SK-N-SH treated with all-trans-retinoic acid at 6 μM for 48 hours (cell line): ENCODE results near the gene SACS.

Experiments
- ATAC-seq: fragments of 200-7000 bp; cut with Tn5 transposase; 3 replicates; pipeline ENCODE4 v1.9.1; 2020; ENCODE audit warnings: mild to moderate bottlenecking, moderate library complexity
- BACH2 ChIP-seq: fragments of 250-450 bp; sonication (Bioruptor Pico); IDR thresholded peaks from 2 replicates; pipeline ENCODE4 v1.9.0; 2021; ENCODE audit warnings: mild to moderate bottlenecking, borderline replicate concordance
- ESRRG ChIP-seq: fragments of 250-450 bp; sonication (Bioruptor Pico); IDR thresholded peaks from 2 replicates; pipeline ENCODE4 v1.6.1; 2021; ENCODE audit warnings: mild to moderate bottlenecking
- PPARA ChIP-seq: fragments of 250-450 bp; sonication (Bioruptor Pico); IDR thresholded peaks from 2 replicates; pipeline ENCODE4 v1.5.0; 2020; ENCODE audit warnings: mild to moderate bottlenecking, borderline replicate concordance
- RARB ChIP-seq: fragments of 250-450 bp; sonication (Bioruptor Pico); IDR thresholded peaks from 2 replicates; pipeline ENCODE4 v1.8.0; 2021; ENCODE audit warnings: mild to moderate bottlenecking, moderate library complexity
- SNAI2 ChIP-seq: fragments of 250-450 bp; sonication (Bioruptor Pico); IDR thresholded peaks from 2 replicates; pipeline ENCODE4 v1.5.0; 2020; ENCODE audit warnings: mild to moderate bottlenecking, moderate library complexity
- TOX ChIP-seq: fragments of 250-450 bp; sonication (Bioruptor Pico); IDR thresholded peaks from 2 replicates; pipeline ENCODE4 v1.8.0; 2021; ENCODE audit warnings: mild to moderate bottlenecking, moderate library complexity, borderline replicate concordance
- ZC3H10 ChIP-seq: fragments of 250-450 bp; sonication (Bioruptor Pico); IDR thresholded peaks from 2 replicates; pipeline ENCODE4 v1.5.1; 2021; ENCODE audit warnings: mild to moderate bottlenecking, moderate library complexity
- ZFP30 ChIP-seq: fragments of 450-650 bp; formaldehyde crosslinking; IDR thresholded peaks from 2 replicates; pipeline ENCODE4 v1.5.0; 2022; ENCODE audit warnings: mild to moderate bottlenecking, moderate library complexity
- ZNF70 ChIP-seq: fragments of 450-650 bp; formaldehyde crosslinking; IDR thresholded peaks from 2 replicates; pipeline ENCODE4 v1.5.0; 2020; ENCODE audit warnings: mild to moderate bottlenecking, moderate library complexity
- TF ChIP-seq, protein P1 (sequence below): fragments of 250-450 bp; sonication (Bioruptor Pico); IDR thresholded peaks from 2 replicates; pipeline ENCODE4 v1.8.0; 2020; ENCODE audit warnings: mild to moderate bottlenecking, moderate library complexity, borderline replicate concordance
- TF ChIP-seq, protein P2 (sequence below): fragments of 250-450 bp; sonication (Bioruptor Pico); IDR thresholded peaks from 2 replicates; pipeline ENCODE4 v1.5.1; 2021; ENCODE audit warnings: mild to moderate bottlenecking, moderate library complexity
- TF ChIP-seq, protein P3 (sequence below): fragments of 250-450 bp; sonication (Bioruptor Pico); IDR thresholded peaks from 2 replicates; pipeline ENCODE4 v1.8.0; 2021; ENCODE audit warnings: low read depth, mild to moderate bottlenecking, moderate library complexity, borderline replicate concordance
- TF ChIP-seq, protein P4 (sequence below): fragments of 250-450 bp; sonication (Bioruptor Pico); IDR thresholded peaks from 2 replicates; pipeline ENCODE4 v1.5.0; 2020; ENCODE audit warnings: mild to moderate bottlenecking, moderate library complexity
- TF ChIP-seq, protein P5 (sequence below): fragments of 250-450 bp; sonication (Bioruptor Pico); IDR thresholded peaks from 2 replicates; pipeline ENCODE4 v1.5.1; 2020; ENCODE audit warnings: low read depth, mild to moderate bottlenecking, moderate library complexity

Gene SACS

DNA sequence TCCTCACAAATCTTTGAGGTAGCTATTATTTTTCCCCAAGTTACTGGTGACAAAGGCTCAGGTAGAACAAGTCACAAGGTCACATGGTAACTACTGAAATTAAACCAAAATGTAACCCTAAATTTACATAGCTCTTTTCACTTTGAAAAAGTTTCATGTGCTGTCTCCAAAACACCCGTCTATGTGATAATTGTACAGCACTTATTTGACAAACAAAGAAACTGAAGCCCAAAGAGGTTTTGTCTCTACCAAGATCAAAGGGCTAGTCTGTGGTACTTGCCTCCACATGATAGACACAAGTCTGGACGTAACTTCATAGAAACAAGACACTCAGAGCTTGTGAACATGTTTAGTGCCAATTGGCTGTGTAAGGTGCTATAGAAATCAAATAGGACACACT is 108.3 kb downstream of the SACS start (continued):
- TF ChIP-seq, protein P1, sequence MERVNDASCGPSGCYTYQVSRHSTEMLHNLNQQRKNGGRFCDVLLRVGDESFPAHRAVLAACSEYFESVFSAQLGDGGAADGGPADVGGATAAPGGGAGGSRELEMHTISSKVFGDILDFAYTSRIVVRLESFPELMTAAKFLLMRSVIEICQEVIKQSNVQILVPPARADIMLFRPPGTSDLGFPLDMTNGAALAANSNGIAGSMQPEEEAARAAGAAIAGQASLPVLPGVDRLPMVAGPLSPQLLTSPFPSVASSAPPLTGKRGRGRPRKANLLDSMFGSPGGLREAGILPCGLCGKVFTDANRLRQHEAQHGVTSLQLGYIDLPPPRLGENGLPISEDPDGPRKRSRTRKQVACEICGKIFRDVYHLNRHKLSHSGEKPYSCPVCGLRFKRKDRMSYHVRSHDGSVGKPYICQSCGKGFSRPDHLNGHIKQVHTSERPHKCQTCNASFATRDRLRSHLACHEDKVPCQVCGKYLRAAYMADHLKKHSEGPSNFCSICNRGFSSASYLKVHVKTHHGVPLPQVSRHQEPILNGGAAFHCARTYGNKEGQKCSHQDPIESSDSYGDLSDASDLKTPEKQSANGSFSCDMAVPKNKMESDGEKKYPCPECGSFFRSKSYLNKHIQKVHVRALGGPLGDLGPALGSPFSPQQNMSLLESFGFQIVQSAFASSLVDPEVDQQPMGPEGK: no peak
- TF ChIP-seq ZFP30 (CRISPR knock-in tag): no peak
- TF ChIP-seq TOX (CRISPR knock-in tag): no peak
- no peak for TF ChIP-seq SNAI2 (CRISPR knock-in tag)
- no peak for TF ChIP-seq ZNF70 (CRISPR knock-in tag)
- TF ChIP-seq, protein P2, sequence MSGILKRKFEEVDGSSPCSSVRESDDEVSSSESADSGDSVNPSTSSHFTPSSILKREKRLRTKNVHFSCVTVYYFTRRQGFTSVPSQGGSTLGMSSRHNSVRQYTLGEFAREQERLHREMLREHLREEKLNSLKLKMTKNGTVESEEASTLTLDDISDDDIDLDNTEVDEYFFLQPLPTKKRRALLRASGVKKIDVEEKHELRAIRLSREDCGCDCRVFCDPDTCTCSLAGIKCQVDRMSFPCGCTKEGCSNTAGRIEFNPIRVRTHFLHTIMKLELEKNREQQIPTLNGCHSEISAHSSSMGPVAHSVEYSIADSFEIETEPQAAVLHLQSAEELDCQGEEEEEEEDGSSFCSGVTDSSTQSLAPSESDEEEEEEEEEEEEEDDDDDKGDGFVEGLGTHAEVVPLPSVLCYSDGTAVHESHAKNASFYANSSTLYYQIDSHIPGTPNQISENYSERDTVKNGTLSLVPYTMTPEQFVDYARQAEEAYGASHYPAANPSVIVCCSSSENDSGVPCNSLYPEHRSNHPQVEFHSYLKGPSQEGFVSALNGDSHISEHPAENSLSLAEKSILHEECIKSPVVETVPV (CRISPR knock-in tag): no peak
- TF ChIP-seq, protein P3, sequence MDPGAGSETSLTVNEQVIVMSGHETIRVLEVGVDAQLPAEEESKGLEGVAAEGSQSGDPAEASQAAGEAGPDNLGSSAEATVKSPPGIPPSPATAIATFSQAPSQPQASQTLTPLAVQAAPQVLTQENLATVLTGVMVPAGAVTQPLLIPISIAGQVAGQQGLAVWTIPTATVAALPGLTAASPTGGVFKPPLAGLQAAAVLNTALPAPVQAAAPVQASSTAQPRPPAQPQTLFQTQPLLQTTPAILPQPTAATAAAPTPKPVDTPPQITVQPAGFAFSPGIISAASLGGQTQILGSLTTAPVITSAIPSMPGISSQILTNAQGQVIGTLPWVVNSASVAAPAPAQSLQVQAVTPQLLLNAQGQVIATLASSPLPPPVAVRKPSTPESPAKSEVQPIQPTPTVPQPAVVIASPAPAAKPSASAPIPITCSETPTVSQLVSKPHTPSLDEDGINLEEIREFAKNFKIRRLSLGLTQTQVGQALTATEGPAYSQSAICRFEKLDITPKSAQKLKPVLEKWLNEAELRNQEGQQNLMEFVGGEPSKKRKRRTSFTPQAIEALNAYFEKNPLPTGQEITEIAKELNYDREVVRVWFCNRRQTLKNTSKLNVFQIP (CRISPR knock-in tag): no peak

DNA sequence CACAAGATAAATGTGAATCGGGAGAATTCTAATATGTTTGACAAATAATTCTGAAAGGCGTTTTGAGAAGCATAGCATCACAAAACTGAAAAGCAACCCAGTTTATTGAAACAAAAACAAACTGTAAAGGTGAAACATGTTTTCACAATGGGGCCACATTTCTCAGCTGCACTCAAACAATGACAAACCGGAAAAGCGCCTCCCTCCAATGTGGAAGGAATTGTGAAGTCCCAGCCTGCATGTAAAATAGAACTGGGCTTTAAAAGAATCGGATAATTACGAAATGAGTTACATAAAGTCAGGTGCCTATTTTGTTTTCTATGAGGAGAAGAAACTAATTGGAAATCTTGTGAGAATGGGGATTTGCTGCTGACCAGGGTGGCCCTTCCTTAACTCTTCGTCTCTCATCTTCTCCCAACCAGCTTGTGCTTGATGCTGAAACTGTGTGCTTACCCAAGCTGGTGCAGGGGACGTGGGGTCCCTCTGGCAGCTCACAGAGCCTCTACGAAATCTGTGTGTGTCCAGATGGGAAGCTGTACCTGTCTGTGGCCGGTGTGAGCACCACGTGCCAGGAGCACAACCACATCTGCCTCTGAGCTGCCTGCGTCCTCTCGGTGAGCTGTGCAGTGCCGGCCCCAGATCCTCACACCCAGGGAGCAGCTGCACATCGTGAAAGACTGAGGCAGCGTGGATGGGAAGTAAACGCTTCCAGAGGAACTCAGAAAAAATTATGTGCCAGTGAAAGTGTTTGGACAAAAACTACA is 109.4 kb downstream of the SACS start:
- ATAC-seq: no peak

DNA sequence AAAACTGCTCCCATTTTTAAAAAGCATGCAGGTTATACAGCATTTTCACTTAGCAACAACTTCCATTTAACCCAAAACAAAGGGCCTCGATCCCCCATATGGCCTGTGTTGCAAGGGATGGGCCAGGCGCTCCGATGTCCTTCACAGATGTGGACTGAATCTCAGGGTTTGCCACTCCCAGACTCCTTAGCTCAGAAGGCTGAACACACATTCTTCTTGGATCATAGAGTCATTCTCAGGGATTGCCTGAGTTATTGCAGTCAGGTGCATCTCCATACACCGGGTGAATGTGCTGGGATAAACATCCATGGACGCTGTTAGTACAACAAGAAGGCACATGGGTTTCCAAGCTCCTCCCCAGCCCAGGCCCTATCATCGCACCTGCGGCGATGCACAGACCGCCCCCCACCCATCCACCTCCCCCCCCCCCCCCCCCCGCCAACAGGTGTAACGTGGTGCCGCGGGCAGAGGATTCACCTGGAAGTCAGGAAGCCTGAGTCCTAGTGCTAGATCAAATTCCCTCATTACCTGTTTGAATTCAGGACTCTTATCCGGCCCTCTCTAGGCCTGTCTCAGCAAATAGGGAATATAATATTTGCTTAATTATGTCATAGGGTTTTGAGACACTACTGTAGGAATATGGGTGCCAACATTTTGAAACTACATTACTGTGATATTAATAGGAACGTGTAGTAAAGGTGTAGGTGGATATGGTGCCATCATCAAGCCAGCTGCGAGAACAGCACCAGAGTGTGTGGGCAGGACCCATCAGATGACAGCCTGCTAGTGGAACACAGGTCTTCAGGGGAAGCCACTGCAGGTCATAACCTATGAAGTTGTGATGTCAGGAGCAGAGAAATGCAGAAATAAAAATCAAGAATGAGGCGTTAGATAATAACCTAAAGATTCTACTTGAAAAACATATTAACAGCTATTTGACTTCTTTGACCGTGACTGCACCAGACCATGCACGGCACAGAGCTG is 110.9 kb downstream of the SACS start:
- no peak for ATAC-seq
- TF ChIP-seq PPARA (no peak), ZC3H10 (CRISPR knock-in tag) (no peak), TOX (CRISPR knock-in tag) (no peak), ESRRG (no peak)
- TF ChIP-seq, protein P1: no peak
- TF ChIP-seq, protein P4, sequence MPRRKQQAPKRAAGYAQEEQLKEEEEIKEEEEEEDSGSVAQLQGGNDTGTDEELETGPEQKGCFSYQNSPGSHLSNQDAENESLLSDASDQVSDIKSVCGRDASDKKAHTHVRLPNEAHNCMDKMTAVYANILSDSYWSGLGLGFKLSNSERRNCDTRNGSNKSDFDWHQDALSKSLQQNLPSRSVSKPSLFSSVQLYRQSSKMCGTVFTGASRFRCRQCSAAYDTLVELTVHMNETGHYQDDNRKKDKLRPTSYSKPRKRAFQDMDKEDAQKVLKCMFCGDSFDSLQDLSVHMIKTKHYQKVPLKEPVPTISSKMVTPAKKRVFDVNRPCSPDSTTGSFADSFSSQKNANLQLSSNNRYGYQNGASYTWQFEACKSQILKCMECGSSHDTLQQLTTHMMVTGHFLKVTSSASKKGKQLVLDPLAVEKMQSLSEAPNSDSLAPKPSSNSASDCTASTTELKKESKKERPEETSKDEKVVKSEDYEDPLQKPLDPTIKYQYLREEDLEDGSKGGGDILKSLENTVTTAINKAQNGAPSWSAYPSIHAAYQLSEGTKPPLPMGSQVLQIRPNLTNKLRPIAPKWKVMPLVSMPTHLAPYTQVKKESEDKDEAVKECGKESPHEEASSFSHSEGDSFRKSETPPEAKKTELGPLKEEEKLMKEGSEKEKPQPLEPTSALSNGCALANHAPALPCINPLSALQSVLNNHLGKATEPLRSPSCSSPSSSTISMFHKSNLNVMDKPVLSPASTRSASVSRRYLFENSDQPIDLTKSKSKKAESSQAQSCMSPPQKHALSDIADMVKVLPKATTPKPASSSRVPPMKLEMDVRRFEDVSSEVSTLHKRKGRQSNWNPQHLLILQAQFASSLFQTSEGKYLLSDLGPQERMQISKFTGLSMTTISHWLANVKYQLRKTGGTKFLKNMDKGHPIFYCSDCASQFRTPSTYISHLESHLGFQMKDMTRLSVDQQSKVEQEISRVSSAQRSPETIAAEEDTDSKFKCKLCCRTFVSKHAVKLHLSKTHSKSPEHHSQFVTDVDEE (CRISPR knock-in tag): no peak
- TF ChIP-seq, all 23 proteins: peak for 0

More for the DNA sequence above, 109.4 kb downstream of the SACS start:
- TF ChIP-seq, protein P5, sequence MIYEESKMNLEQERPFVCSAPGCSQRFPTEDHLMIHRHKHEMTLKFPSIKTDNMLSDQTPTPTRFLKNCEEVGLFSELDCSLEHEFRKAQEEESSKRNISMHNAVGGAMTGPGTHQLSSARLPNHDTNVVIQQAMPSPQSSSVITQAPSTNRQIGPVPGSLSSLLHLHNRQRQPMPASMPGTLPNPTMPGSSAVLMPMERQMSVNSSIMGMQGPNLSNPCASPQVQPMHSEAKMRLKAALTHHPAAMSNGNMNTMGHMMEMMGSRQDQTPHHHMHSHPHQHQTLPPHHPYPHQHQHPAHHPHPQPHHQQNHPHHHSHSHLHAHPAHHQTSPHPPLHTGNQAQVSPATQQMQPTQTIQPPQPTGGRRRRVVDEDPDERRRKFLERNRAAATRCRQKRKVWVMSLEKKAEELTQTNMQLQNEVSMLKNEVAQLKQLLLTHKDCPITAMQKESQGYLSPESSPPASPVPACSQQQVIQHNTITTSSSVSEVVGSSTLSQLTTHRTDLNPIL: no peak
- TF ChIP-seq RARB (CRISPR knock-in tag): no peak
- TF ChIP-seq BACH2 (CRISPR knock-in tag): no peak
